Stimulated activated CD8-positive, alpha-beta memory T cell treated with anti-CD3 and anti-CD28 coated beads, Interleukin-15, amount 100 ng/mL, for 24 hours (primary cell): ENCODE results near the gene PCIF1.
"Not testable (repeated sequence)": the region's sequence is repeated elsewhere in the genome, so short reads cannot be mapped to it uniquely, and the experiment has no call there.

Source experiments
- DNase-seq: peaks from one replicate; pipeline ENCODE4 v3.0.0-alpha.2; 2020; ENCODE audit warnings: low read depth

Gene PCIF1

GRCh38 chr20:45947110-45947866 lies 12.8 kb downstream of the PCIF1 start:
- no peak for DNase-seq

DNA sequence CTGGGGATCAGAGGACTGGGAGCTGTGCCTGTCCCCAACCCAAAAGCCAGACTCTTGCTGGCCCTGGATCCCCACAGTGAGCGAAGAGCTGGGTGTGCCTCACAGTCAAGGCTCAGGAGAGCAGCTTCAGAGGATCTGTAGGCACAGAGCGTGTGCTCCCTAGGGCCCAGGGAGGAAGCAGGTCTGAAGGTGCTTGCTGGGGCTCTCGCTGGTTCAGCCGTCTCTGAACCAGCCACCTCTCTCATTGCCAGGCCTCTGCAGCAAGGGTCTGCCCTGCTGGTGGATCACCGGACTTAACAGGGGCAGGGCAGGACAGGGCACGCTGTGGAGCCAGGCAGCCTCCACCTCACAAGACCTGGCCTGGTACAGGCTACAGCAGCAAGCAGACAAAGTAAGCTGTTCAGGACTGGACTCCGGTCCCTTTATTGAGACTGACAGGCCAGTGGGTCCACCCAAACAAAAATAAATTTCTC lies 13.8 kb downstream of the PCIF1 start:
- DNase-seq = no peak

- no peak for DNase-seq
Measured at GRCh38 chr20:45948742-45949541, 14.5 kb downstream of the PCIF1 start.

DNA sequence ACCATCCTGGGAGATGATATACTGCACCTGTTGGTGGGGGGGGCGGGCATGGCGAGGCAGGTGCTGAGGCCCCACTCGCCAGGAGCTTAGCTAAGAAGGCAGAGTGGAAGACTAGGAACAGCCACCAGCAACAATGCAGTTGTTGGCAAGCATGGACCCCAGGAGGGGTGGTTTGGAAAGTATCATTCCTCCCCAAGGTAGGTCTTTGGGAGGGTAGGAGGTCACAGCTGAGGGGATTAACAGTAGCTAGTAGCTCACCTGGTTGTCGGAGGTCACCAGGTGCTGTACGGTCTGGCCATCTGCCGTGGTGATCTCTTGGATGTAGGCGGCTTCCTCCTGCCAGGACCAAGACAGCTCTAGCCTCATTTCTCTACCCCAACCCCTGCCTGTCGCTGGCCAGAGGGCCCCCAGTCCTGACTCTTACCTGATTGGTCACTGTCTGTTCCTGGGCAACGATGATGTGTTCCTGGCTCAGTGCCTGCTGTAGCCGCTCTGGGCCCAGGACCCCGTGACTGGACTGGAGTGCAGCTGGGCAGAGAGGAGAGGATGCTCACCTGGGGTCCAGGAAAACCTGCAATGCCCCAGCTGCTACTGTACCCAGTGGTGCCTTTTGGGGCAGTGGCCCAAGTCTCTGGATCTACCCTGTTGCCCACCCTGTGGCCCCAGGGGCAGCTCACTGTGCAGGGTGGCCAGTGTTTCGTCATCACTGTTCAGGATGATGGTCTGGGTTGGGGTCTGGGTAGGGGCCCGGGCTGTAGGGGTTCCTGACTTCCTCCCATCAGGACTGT lies 15.3 kb downstream of the PCIF1 start:
- no peak for DNase-seq

- no peak for DNase-seq
Measured at GRCh38 chr20:45950330-45950646, 15.8 kb downstream of the PCIF1 start.

- no peak for DNase-seq
Measured at GRCh38 chr20:45951925-45952834, 17.7 kb downstream of the PCIF1 start.

GRCh38 chr20:45952861-45953260 lies 18.4 kb downstream of the PCIF1 start:
- no peak for DNase-seq

- DNase-seq = no peak
Measured at GRCh38 chr20:45953672-45954071, 19.2 kb downstream of the PCIF1 start.

GRCh38 chr20:45956326-45956725 lies 21.8 kb downstream of the PCIF1 start:
- DNase-seq = not testable (repeated sequence)

DNA sequence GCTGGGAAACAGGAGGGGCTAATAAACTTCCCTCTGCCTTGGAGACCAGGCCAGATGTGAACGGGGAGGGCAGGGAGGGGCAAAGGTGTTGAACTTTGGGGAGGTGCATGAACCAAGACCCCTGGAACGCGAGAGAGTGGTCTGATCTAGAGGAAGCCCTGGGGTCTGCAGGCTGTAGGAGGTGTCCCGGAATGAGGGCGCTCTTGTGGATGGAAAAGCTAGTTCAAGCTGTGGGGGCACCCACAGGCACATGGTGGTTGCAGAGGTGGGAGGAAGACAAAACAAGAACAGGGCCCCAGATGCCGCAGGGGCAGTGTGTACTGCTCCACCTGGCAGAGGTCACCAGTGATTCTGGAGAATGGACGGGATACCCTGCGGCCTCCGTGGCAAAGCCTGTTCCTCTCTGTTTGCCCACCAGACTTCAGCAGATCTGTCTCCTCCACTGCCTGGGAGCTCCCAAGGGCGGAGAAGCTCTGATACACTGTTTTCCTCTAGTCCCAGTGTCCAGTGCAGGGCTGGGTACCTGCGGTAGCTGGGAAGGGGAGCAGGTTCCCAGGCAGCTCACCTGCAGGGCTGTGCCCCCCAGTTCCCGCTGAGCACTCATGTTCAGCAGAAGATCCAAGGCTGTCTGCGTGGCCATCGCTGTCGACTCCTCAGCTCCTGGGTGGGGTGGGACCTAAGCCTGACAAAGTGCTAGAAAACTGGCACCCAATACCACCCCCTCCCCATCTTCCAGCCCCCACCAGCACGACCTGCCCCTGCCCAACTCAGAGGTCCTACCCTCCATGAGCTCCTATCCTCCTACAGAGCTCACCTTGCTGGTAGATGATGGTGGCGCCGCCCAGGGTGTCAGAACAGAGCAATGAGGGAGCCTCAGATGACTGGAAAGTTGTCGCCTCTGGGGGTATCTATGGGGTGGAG lies 22.8 kb downstream of the PCIF1 start:
- DNase-seq = no peak

- no peak for DNase-seq
Measured at GRCh38 chr20:45958593-45958992, 24.1 kb downstream of the PCIF1 start.

GRCh38 chr20:45959126-45959525 lies 24.6 kb downstream of the PCIF1 start:
- DNase-seq = no peak

DNA sequence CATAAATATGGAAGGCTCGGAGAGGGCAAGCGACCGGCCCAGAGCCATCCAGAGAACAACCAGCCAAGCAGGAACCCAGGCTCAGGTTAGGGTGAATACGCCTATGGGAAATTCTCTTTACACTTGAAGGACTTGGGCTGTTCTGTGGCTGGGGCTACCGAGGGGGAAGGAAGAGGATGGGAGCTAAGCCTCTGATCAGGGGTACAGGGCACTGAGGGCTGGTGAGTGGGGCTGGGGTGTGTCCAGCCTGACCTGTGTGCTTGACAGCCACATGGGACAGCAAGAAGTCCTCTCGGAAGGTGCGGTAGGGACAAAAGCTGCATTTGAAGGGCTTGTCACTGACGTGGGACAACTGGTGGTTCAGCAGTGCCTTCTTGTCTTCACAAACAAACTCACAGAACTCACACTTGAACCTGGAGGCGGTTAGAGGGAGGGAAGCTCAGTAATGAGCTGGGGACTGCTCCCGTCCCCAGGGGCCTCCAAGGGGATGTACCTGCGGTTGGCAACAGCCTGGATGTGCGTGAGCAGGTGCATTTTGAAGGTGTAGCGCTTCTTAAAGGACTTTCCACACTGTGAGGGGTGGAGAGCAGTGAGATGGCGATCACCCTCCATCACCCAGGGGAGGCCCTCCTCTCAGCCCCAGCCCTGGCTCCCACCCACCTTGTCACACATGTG lies 25.6 kb downstream of the PCIF1 start:
- no peak for DNase-seq

- DNase-seq = no peak
Measured at GRCh38 chr20:45962031-45962755, 27.7 kb downstream of the PCIF1 start.

GRCh38 chr20:45963059-45964005 lies 28.8 kb downstream of the PCIF1 start:
- DNase-seq = no peak

DNA sequence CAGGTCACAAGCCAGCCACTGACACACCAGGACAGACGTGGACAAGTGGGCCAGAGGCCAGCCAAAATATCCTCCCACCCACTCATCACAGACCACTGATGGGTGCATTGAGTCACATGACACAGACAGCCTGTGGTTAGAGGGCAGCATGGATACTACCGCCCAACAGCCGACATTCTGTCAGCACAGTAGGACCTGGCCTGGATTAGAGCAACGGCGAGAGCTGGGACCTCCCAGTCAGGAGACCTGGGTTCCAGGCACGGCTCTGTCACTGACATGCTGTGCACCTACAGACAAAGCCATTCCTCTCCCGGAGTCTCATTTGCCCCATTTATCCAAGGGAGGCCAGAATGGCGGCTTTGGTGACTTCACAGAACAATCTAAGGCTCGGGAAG lies 29.5 kb downstream of the PCIF1 start:
- no peak for DNase-seq

DNA sequence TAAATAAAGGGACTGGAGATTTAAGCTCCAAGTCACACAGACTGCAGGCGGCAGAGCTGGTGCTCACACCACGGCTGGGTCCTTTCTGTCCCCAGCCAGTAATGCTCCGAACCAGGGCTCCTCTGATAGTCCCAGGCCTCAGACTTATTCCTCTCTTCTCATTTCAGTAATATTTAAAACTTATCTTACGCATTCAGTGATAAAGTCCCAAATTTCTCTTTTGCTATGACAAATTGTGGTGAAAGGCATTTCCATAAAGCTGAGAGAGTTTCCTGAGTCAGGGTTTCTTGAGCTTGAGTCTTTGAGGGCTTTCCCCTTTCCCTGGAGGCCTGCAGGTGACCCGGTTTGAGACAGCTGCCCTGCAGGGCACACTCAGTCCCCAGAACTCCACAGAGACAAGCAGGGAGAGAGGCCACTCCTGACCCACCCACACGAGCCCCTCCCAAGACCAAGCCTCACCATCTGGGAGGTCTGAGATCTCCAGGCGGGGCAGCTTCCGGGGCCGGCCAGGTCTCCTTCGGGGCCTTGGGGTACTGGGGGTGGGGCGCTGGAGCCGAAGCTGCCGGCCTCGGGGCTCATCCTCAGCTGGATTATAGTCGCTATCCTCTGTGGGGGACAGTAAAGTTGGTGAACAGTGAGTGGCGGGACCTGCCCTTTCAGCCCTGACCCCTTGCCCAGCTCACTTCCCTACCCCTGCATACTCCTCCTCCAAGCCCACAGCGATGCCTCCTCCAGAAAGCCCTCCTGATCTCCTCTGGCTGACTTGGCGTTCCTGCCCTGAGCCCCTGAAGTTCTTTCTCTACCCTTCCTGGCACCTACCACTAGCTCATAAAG lies 30.9 kb downstream of the PCIF1 start:
- no peak for DNase-seq
